ENCODE measurements around the gene NUDT14.

Gene NUDT14

GRCh38 chr14:105144026-105144665 lies 37.0 kb downstream of the NUDT14 start:
- DNase-seq: peak; percentile 38

- DNase-seq: peak; percentile 43
Observed at GRCh38 chr14:105143451-105144025, 37.6 kb downstream of the NUDT14 start.

- DNase-seq: peak; percentile 49
Observed at GRCh38 chr14:105142651-105143450, 38.3 kb downstream of the NUDT14 start.

- DNase-seq: peak; percentile 30
Observed at GRCh38 chr14:105141486-105142281, 39.4 kb downstream of the NUDT14 start.

- peak; percentile 35 for DNase-seq
Observed at GRCh38 chr14:105141026-105141425, 40.1 kb downstream of the NUDT14 start.

- peak; percentile 37 for DNase-seq
Observed at GRCh38 chr14:105140581-105140980, 40.5 kb downstream of the NUDT14 start.

- DNase-seq: peak; percentile 38
Observed at GRCh38 chr14:105139831-105140239, 41.3 kb downstream of the NUDT14 start.

GRCh38 chr14:105139212-105139825 lies 41.8 kb downstream of the NUDT14 start:
- peak; percentile 32 for DNase-seq

GRCh38 chr14:105138551-105139111 lies 42.5 kb downstream of the NUDT14 start:
- no peak for DNase-seq

GRCh38 chr14:105138021-105138541 lies 43.0 kb downstream of the NUDT14 start:
- DNase-seq: peak; percentile 52

GRCh38 chr14:105137481-105138020 lies 43.6 kb downstream of the NUDT14 start:
- DNase-seq: no peak

- no peak for DNase-seq
Observed at GRCh38 chr14:105136401-105137322, 44.5 kb downstream of the NUDT14 start.

GRCh38 chr14:105135700-105136395 lies 45.3 kb downstream of the NUDT14 start:
- DNase-seq: no peak

- DNase-seq: no peak
Observed at GRCh38 chr14:105132921-105133654, 48.0 kb downstream of the NUDT14 start.

- DNase-seq: no peak
Observed at GRCh38 chr14:105131241-105131640, 49.9 kb downstream of the NUDT14 start.

GRCh38 chr14:105128059-105128458 lies 53.1 kb downstream of the NUDT14 start:
- no peak for DNase-seq

GRCh38 chr14:105126981-105127329 lies 54.2 kb downstream of the NUDT14 start:
- no peak for DNase-seq

- no peak for DNase-seq
Observed at GRCh38 chr14:105126126-105126980, 54.8 kb downstream of the NUDT14 start.

All from islet precursor cell (in vitro differentiated cells).